WTC11 (cell line): ENCODE results near the gene FAHD1. TPM values are rescaled to one million over a fixed set of nuclear protein-coding genes. Genes with fewer than 3 reads are reported as not detected.
A peak's percentile ranks its signal among the peaks of the same experiment; 100 is the strongest.

Experiments used
- CBFB ChIP-seq: sonication (generic); formaldehyde crosslinking; IDR thresholded peaks from 2 replicates; pipeline ENCODE4 v1.8.1; 2022; ENCODE audit warnings: mild to moderate bottlenecking, low read depth, missing genetic modification reagents
- CDX4 ChIP-seq: fragments of 250-450 bp; sonication (Bioruptor Pico); IDR thresholded peaks from 2 replicates; pipeline ENCODE4 v1.9.0; 2021; ENCODE audit warnings: moderate library complexity, mild to moderate bottlenecking, inconsistent platforms, borderline replicate concordance
- CREB1 ChIP-seq: sonication (generic); formaldehyde crosslinking; IDR thresholded peaks from 2 replicates; pipeline ENCODE4 v1.8.0; 2023; ENCODE audit warnings: mild to moderate bottlenecking, missing genetic modification reagents
- CREM ChIP-seq: sonication (generic); formaldehyde crosslinking; IDR thresholded peaks from 2 replicates; pipeline ENCODE4 v1.8.1; 2022; ENCODE audit warnings: mild to moderate bottlenecking, missing genetic modification reagents, moderate library complexity
- E2F1 ChIP-seq: sonication (generic); formaldehyde crosslinking; IDR thresholded peaks from 2 replicates; pipeline ENCODE4 v1.8.0; 2022; ENCODE audit warnings: mild to moderate bottlenecking, missing genetic modification reagents
- FOXJ3 ChIP-seq: sonication (generic); formaldehyde crosslinking; IDR thresholded peaks from 2 replicates; pipeline ENCODE4 v1.9.0; 2021; ENCODE audit warnings: missing genetic modification reagents, mild to moderate bottlenecking, borderline replicate concordance
- GABPB1 ChIP-seq: sonication (generic); formaldehyde crosslinking; IDR thresholded peaks from 2 replicates; pipeline ENCODE4 v1.8.1; 2023; ENCODE audit warnings: mild to moderate bottlenecking, missing genetic modification reagents
- GTF2I ChIP-seq: fragments of 250-450 bp; sonication (Bioruptor Pico); conservative IDR thresholded peaks from 2 replicates; pipeline ENCODE4 v1.4.0; 2021; ENCODE audit warnings: mild to moderate bottlenecking
- HMGA2 ChIP-seq: fragments of 250-450 bp; sonication (Bioruptor Pico); IDR thresholded peaks from 2 replicates; pipeline ENCODE4 v1.4.0; 2021; ENCODE audit warnings: mild to moderate bottlenecking, moderate library complexity
- MYBL2 ChIP-seq: sonication (generic); formaldehyde crosslinking; IDR thresholded peaks from 2 replicates; pipeline ENCODE4 v1.8.1; 2023; ENCODE audit warnings: mild to moderate bottlenecking, moderate library complexity, missing genetic modification reagents
- NFATC4 ChIP-seq: fragments of 250-450 bp; sonication (Bioruptor Pico); IDR thresholded peaks from 2 replicates; pipeline ENCODE4 v1.9.0; 2021; ENCODE audit warnings: mild to moderate bottlenecking
- NFYB ChIP-seq: sonication (generic); formaldehyde crosslinking; conservative IDR thresholded peaks from 2 replicates; pipeline ENCODE4 v1.8.0; 2022; ENCODE audit warnings: low read depth, missing genetic modification reagents
- NR3C1 ChIP-seq: sonication (generic); formaldehyde crosslinking; conservative IDR thresholded peaks from 2 replicates; pipeline ENCODE4 v1.8.1; 2023; ENCODE audit warnings: low read depth, mild to moderate bottlenecking, missing genetic modification reagents
- OVOL2 ChIP-seq: fragments of 250-450 bp; sonication (Bioruptor Pico); IDR thresholded peaks from 2 replicates; pipeline ENCODE4 v1.9.0; 2021; ENCODE audit warnings: mild to moderate bottlenecking, borderline replicate concordance
- RELA ChIP-seq: sonication (generic); formaldehyde crosslinking; IDR thresholded peaks from 2 replicates; pipeline ENCODE4 v1.8.1; 2022; ENCODE audit warnings: missing genetic modification reagents, mild to moderate bottlenecking, borderline replicate concordance
- RORB ChIP-seq: fragments of 250-450 bp; sonication (Bioruptor Pico); IDR thresholded peaks from 2 replicates; pipeline ENCODE4 v1.9.0; 2021; ENCODE audit warnings: mild to moderate bottlenecking
- SOX15 ChIP-seq: fragments of 250-450 bp; sonication (Bioruptor Pico); IDR thresholded peaks from 2 replicates; pipeline ENCODE4 v1.9.0; 2021; ENCODE audit warnings: mild to moderate bottlenecking
- TP53 ChIP-seq: sonication (generic); formaldehyde crosslinking; IDR thresholded peaks from 2 replicates; pipeline ENCODE4 v1.8.1; 2023; ENCODE audit warnings: mild to moderate bottlenecking, missing genetic modification reagents
- ZMAT4 ChIP-seq: fragments of 250-450 bp; sonication (Bioruptor Pico); IDR thresholded peaks from 2 replicates; pipeline ENCODE4 v1.9.0; 2021; ENCODE audit warnings: mild to moderate bottlenecking
- ZNF121 ChIP-seq: sonication (generic); formaldehyde crosslinking; IDR thresholded peaks from 2 replicates; pipeline ENCODE4 v1.8.0; 2023; ENCODE audit warnings: missing genetic modification reagents
- ZNF532 ChIP-seq: fragments of 250-450 bp; sonication (Bioruptor Pico); IDR thresholded peaks from 2 replicates; pipeline ENCODE4 v1.9.0; 2021; ENCODE audit warnings: mild to moderate bottlenecking, borderline replicate concordance
- total RNA-seq: library from RNA; stranded (reverse); gene quantifications from 3 replicates; pipeline ENCODE4 v1.2.3, GENCODE V29; 2021
- TF ChIP-seq, protein P1 (sequence below): sonication (generic); formaldehyde crosslinking; IDR thresholded peaks from 2 replicates; pipeline ENCODE4 v1.8.1; 2023; ENCODE audit warnings: mild to moderate bottlenecking, moderate library complexity, missing genetic modification reagents
- TF ChIP-seq, protein P2 (sequence below): sonication (generic); formaldehyde crosslinking; IDR thresholded peaks from 2 replicates; pipeline ENCODE4 v1.8.1; 2023; ENCODE audit warnings: mild to moderate bottlenecking, missing genetic modification reagents, moderate library complexity
- TF ChIP-seq, protein P3 (sequence below): fragments of 250-450 bp; sonication (Bioruptor Pico); IDR thresholded peaks from 2 replicates; pipeline ENCODE4 v1.9.0; 2021; ENCODE audit warnings: mild to moderate bottlenecking
- TF ChIP-seq, protein P4 (sequence below): sonication (generic); formaldehyde crosslinking; IDR thresholded peaks from 2 replicates; pipeline ENCODE4 v1.8.1; 2022; ENCODE audit warnings: missing genetic modification reagents, borderline replicate concordance

FAHD1 gene
- total RNA-seq, 1 experiment from 2014 or later, result 14.3 TPM

GRCh38 chr16:1782408-1783264, 44.4 kb upstream of the FAHD1 start, which contains the start of the genes NUBP2 and SPSB3 (continued):
- TF ChIP-seq CDX4 (CRISPR knock-in tag) (no peak), OVOL2 (CRISPR knock-in tag) (no peak), E2F1 (CRISPR knock-in tag) (no peak), RORB (no peak), GTF2I (CRISPR knock-in tag) (no peak), NR3C1 (CRISPR knock-in tag) (no peak), SOX15 (CRISPR knock-in tag) (no peak), TP53 (CRISPR knock-in tag) (no peak), NFYB (CRISPR knock-in tag) (peak; percentile 100), RELA (CRISPR knock-in tag) (no peak), FOXJ3 (CRISPR knock-in tag) (no peak), CBFB (CRISPR knock-in tag) (no peak), ZMAT4 (no peak), CREB1 (CRISPR knock-in tag) (no peak), NFATC4 (CRISPR knock-in tag) (no peak), HMGA2 (CRISPR knock-in tag) (no peak), MYBL2 (no peak), ZNF121 (no peak), GABPB1 (CRISPR knock-in tag) (peak; percentile 59; the same call in 1 of the 2 replicates), ZNF532 (CRISPR knock-in tag) (no peak), CREM (CRISPR knock-in tag) (peak; percentile 96)
- TF ChIP-seq, protein P1, sequence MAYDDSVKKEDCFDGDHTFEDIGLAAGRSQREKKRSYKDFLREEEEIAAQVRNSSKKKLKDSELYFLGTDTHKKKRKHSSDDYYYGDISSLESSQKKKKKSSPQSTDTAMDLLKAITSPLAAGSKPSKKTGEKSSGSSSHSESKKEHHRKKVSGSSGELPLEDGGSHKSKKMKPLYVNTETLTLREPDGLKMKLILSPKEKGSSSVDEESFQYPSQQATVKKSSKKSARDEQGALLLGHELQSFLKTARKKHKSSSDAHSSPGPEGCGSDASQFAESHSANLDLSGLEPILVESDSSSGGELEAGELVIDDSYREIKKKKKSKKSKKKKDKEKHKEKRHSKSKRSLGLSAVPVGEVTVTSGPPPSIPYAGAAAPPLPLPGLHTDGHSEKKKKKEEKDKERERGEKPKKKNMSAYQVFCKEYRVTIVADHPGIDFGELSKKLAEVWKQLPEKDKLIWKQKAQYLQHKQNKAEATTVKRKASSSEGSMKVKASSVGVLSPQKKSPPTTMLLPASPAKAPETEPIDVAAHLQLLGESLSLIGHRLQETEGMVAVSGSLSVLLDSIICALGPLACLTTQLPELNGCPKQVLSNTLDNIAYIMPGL (CRISPR knock-in tag), result no peak
- TF ChIP-seq, protein P2, sequence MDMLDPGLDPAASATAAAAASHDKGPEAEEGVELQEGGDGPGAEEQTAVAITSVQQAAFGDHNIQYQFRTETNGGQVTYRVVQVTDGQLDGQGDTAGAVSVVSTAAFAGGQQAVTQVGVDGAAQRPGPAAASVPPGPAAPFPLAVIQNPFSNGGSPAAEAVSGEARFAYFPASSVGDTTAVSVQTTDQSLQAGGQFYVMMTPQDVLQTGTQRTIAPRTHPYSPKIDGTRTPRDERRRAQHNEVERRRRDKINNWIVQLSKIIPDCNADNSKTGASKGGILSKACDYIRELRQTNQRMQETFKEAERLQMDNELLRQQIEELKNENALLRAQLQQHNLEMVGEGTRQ (CRISPR knock-in tag), result no peak
- TF ChIP-seq, protein P3, sequence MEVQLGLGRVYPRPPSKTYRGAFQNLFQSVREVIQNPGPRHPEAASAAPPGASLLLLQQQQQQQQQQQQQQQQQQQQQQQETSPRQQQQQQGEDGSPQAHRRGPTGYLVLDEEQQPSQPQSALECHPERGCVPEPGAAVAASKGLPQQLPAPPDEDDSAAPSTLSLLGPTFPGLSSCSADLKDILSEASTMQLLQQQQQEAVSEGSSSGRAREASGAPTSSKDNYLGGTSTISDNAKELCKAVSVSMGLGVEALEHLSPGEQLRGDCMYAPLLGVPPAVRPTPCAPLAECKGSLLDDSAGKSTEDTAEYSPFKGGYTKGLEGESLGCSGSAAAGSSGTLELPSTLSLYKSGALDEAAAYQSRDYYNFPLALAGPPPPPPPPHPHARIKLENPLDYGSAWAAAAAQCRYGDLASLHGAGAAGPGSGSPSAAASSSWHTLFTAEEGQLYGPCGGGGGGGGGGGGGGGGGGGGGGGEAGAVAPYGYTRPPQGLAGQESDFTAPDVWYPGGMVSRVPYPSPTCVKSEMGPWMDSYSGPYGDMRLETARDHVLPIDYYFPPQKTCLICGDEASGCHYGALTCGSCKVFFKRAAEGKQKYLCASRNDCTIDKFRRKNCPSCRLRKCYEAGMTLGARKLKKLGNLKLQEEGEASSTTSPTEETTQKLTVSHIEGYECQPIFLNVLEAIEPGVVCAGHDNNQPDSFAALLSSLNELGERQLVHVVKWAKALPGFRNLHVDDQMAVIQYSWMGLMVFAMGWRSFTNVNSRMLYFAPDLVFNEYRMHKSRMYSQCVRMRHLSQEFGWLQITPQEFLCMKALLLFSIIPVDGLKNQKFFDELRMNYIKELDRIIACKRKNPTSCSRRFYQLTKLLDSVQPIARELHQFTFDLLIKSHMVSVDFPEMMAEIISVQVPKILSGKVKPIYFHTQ (CRISPR knock-in tag), result no peak
- TF ChIP-seq, protein P4, sequence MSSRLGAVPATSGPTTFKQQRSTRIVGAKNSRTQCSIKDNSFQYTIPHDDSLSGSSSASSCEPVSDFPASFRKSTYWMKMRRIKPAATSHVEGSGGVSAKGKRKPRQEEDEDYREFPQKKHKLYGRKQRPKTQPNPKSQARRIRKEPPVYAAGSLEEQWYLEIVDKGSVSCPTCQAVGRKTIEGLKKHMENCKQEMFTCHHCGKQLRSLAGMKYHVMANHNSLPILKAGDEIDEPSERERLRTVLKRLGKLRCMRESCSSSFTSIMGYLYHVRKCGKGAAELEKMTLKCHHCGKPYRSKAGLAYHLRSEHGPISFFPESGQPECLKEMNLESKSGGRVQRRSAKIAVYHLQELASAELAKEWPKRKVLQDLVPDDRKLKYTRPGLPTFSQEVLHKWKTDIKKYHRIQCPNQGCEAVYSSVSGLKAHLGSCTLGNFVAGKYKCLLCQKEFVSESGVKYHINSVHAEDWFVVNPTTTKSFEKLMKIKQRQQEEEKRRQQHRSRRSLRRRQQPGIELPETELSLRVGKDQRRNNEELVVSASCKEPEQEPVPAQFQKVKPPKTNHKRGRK (CRISPR knock-in tag), result no peak
